Loucy (cell line): Measurements from ENCODE around the gene ADCY9.

ENCODE experiments used
- CTCF ChIP-seq: fragments of 200-600 bp; sonication (generic); conservative IDR thresholded peaks from 2 replicates; pipeline ENCODE4 v1.5.1; 2014; ENCODE audit warnings: mild to moderate bottlenecking, antibody characterized with exemption, low read length
- EZH2phosphoT487 ChIP-seq: fragments of 200-600 bp; IDR thresholded peaks from 2 replicates; pipeline ENCODE4 v1.6.1; 2018; ENCODE audit warnings: antibody characterized with exemption, mild to moderate bottlenecking, moderate library complexity, borderline replicate concordance

GRCh38 chr16:4038448-4038847 is 77.8 kb downstream of the ADCY9 start:
- TF ChIP-seq CTCF, result no peak
- no peak for TF ChIP-seq EZH2phosphoT487
